Activated gamma-delta T cell treated with Interleukin-2 at 50 U/mL for 16 hours (primary cell): Measurements from ENCODE around the gene NPAS2.

Experiments used
- DNase-seq: peaks from one replicate; pipeline ENCODE4 v3.0.0-alpha.2; 2020

Gene NPAS2

GRCh38 chr2:100822587-100823248 is 2.8 kb downstream of the NPAS2 start:
- no peak for DNase-seq

- no peak for DNase-seq
Measured at GRCh38 chr2:100823665-100824438, 3.9 kb downstream of the NPAS2 start.

DNA sequence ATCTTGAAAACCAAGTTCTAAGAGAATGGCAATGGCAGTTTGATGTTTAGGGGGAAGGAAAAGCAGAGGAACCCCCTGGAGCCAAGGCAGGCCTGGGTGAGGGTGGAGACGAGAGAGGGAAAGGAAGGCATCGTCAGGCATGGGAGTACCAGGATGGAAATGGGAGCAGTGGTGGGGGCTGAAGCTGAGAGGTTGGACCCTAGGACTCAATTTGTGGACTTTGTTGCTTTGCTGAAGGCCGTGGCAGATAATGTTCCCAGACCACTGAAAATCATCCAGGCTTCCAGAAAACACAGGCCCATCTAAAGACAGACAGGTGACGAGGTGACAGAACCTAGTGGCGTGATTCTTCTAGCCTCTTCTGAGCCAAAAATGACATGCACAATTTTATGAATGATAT is 4.9 kb downstream of the NPAS2 start:
- DNase-seq = no peak

DNA sequence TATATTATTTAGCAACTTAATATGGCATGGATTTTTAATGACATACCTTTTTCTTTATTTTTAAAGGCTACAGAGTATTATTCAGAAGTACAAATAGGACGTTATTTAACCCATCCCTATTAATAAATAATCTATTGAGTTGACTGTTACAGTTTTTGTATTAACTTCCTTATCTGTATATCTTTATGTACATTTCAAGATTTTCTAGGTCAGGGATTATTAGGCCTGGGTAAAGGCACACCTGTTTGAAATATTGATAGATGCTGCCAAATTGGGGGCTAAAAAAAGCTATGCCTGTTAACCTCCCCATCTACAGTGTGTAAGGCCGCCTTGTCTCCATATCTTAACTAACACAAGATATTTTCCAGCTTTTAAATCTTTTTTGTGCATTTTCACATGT is 6.6 kb downstream of the NPAS2 start:
- no peak for DNase-seq

- DNase-seq = no peak
Measured at GRCh38 chr2:100831158-100831750, 11.3 kb downstream of the NPAS2 start.

GRCh38 chr2:100831831-100832230 is 11.9 kb downstream of the NPAS2 start:
- DNase-seq = no peak

DNA sequence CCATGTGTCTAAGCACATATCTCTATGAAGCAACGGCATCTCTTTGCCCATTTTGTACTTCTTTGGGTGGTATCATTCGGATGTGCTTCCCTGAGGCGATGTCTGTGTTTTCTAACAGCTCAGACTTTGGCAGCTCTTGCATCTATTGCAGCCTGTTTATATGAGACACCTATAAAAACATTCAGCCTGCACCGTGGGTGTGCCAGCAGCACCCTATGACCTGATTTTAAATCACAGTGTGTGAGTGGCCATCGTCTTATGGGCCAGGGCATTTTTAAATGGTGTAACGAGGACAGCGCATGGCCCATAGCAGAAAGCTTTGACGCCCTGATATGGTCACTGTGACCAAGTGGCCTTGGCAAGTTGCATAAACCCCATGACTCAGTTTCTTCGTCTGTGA is 12.9 kb downstream of the NPAS2 start:
- no peak for DNase-seq

GRCh38 chr2:100833331-100833730 is 13.4 kb downstream of the NPAS2 start:
- no peak for DNase-seq

GRCh38 chr2:100834221-100834620 is 14.3 kb downstream of the NPAS2 start:
- DNase-seq = no peak

- no peak for DNase-seq
Measured at GRCh38 chr2:100835006-100835659, 15.2 kb downstream of the NPAS2 start.

GRCh38 chr2:100840519-100840918 is 20.6 kb downstream of the NPAS2 start:
- no peak for DNase-seq

DNA sequence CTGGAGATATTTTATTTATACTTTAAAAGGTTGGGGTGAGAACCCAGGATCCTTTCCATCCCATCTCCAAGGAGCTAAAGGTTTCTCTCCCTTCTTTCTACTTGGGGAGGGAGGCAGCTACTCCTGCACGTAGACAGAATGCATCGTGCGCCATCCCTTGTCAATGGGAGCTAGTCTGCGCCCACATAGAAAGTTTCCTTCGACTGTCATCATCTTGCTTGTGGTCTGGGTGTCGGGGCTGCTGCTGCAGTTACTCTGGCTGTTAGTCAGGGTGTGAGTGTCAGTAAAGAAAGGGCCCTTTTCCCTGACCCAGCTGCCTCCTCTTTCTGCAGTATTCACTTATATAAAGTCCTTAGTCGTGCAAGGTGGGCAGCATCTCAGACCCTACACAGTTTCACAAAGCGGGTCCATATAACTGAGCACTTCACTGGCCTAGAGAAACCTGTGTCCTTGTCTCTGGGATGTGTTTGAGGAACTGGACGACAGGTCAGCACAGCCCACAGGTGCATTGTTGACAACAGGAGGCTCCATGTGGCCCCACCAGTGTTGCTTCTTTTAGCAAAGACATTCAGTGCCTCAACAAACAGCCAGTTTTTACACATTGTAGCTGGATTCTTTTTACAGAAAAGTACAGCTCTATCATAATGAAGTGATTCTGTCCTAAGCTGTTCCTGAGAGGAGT is 22.4 kb downstream of the NPAS2 start:
- DNase-seq = no peak

DNA sequence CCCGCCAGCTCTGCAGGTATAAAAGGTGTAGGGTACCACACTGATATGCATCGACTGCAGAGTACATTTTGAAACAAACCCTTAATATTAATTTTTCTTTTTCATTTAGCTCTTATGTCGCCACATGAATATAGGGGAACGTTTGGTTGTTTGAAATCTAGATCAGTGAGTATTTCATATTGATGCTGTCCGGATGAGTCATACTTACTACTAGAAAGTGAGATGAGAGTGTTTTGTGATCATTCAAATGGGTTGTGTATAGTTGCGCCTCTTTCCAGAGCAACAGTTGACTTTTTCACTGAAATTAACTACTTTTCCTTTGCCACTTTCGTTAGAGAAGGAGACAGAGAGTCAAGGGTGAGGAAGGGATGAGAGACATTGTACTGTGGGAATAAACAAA is 24.6 kb downstream of the NPAS2 start:
- no peak for DNase-seq

DNA sequence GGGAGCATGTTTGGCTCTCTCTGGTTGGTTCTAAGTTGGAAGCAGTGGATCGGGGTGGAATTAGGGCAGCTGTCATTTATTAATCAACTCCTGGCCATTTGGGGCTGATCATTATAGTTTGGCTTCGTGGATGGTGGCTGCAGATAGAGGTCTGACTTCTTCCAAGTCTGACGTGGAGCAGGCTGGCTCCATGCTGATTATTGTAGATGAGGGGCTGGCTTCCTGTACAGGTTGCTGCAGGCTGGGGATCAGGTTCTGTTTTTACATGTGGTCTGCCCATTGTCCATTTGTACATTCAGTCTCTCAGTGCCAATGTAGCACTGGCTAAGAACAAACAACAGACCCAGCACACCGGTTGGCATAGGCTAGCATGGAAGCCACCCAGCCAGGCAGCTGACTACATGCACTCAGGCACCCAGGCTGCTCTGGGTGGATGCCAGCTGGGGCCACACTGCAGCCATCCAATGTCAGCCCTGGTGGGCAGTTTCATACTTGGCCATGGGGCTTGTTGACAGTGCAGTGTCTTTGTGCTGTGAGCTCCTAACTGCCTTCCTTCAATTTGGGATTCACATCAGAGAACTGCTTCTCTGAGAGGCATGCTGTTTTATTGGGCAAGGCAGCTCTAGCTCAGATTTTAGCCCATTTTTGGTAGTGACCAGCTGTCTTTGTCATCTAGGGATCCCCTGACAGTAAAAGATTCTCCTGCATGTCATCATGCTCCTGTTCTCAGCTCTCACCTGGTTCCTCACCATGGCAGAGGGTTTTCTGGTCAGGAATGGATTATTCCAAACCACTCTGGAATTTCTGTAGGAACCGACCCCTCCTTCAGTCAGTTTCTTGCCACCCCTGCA is 25.4 kb downstream of the NPAS2 start:
- DNase-seq = no peak

DNA sequence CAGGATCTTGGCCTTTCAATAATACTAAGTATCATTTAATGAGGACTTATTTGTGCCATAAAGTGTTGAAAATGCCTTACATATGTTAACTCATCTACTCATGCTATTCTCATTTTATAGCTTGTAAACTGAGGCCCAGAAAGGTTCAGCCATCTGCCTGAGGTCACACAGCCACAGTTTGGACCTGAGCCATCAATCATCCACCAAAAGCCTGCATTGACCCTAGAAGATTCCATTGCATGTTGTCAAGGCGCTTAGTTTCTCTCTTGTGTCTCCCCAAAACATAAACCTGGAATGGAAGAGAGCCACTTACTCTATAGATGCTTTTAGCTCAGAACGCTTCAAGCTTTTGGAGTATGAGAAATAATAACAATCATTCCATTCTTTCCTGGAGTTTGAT is 26.8 kb downstream of the NPAS2 start:
- DNase-seq = no peak

DNA sequence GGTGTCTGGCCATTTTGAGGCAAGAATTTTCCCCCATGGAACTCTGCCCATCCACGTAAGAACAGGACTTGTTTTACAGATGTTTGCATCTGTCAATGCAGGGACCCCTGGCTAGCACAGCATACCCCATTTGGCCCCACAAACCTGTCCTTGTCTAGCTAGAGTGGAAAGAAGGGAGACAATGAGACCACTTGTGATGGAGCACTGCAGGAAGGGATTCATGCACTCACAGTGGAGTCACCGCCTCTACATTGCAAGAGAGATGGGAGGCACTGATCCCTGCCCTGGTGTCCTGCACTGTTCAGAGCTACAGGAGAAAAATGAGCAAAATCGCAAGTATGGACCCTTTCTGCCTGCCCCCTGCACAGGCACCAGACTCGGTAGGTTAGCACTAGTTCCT is 32.5 kb downstream of the NPAS2 start:
- DNase-seq = no peak

DNA sequence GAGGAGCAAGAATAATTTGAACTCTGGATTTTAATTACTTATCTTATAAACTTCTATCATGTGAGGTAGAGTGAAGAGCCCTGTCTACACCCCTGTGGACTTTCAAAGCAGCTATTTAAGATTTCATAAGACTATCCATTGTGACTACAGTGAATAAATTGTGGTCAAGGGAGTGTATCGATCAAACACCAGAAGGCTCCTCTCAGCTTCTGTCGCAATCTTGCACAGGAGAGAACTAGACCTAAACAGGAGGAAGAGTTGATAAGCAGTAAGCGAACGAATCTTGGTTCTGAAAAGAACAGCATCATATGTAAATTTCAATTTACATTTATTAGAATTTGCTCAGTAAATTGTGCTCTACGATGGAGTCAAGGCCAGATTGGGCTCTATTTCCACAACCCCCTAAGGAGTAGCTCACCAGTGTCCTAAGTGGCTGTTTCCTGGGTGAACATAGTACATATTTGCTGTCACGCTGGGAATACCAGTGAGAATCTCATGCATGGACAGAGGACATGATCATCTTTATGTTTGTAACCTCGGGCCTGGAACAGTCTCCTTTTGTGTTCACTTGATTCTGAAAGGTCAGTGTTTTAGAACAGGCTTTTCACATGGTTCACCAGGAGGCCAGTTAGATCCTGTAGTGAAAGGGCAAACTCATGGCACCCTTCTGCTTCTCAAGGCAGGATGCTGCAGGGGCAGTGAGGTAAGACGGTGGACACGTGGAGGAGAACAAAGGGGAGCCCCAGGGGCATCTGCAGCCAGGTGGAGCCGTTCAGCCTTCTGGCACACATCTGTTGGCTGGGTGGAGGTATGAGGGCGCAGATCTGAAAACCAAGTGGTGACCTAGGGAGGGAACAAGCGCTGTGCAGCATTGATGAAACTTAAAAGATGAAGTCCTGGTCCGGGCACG is 33.3 kb downstream of the NPAS2 start:
- no peak for DNase-seq

DNA sequence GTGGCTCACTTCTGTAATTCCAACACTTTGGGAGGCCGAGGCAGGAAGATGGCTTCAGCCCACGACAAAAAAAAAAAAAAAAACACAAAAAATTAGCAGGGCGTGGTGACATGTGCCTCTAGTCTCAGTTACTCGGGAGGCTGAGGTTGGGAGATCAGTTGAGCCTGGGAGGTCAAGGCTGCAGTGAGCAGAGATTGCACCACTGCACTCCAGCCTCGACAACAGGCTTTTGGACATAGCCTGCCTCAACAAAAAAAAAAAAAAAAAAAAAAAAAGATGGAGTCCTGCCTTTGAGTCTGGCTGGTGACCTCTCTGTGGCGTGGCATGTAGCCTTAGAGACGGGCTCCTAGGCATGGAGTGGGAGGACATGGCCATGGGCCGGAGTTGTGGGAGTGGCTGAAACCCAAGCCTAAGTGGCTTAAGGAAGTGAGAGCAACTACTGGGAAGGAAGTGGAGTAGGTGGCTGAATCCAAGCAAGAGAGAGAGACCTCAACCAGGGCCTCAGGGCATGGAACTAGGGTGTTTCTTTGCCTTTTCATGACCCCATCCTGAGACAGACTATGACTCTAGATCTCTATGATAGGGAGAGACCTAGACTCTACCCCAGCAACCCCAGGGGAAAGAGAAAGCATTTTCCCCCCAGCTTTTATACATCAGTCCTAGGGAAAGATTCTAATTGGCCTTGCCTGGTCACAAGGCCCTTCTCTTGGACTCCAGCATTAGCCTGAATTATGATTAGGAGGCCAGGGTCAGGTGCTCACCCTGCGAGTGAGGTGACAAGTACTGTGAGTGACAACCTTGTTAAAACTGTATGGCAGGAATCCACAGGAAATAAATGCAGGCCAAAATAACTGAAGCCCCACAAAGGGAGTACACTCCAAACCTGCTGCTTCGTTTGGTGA is 34.2 kb downstream of the NPAS2 start:
- DNase-seq = no peak

GRCh38 chr2:100855084-100855483 is 35.1 kb downstream of the NPAS2 start:
- DNase-seq = no peak

GRCh38 chr2:100855606-100856005 is 35.7 kb downstream of the NPAS2 start:
- no peak for DNase-seq
